Activated CD4-positive, alpha-beta T cell treated with anti-CD3 and anti-CD28 coated beads for 48 hours (primary cell): ENCODE data around the gene PAXIP1.
"Not testable (repeated sequence)": the region's sequence is repeated elsewhere in the genome, so short reads cannot be mapped to it uniquely, and the experiment has no call there.

Source experiments
- DNase-seq: peaks from one replicate; pipeline ENCODE4 v3.0.0-alpha.2; 2020

Gene PAXIP1, protein sequence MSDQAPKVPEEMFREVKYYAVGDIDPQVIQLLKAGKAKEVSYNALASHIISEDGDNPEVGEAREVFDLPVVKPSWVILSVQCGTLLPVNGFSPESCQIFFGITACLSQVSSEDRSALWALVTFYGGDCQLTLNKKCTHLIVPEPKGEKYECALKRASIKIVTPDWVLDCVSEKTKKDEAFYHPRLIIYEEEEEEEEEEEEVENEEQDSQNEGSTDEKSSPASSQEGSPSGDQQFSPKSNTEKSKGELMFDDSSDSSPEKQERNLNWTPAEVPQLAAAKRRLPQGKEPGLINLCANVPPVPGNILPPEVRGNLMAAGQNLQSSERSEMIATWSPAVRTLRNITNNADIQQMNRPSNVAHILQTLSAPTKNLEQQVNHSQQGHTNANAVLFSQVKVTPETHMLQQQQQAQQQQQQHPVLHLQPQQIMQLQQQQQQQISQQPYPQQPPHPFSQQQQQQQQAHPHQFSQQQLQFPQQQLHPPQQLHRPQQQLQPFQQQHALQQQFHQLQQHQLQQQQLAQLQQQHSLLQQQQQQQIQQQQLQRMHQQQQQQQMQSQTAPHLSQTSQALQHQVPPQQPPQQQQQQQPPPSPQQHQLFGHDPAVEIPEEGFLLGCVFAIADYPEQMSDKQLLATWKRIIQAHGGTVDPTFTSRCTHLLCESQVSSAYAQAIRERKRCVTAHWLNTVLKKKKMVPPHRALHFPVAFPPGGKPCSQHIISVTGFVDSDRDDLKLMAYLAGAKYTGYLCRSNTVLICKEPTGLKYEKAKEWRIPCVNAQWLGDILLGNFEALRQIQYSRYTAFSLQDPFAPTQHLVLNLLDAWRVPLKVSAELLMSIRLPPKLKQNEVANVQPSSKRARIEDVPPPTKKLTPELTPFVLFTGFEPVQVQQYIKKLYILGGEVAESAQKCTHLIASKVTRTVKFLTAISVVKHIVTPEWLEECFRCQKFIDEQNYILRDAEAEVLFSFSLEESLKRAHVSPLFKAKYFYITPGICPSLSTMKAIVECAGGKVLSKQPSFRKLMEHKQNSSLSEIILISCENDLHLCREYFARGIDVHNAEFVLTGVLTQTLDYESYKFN

DNA sequence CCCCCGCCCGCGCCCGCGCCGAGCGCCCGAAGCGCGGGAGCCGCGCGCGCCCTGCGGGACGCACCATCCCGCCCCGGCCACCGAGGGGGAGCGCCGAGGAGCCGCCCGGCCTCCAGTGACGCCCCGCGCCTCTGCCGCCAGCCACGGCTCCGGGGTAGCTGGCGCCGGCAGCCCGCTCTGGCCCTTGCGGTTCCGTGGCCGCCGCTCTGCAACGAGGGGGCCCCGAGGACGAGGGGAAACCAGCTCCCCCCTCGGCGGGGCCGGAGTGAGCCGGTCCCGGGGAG lies at the start of gene PAXIP1:
Gene PAXIP1 (minus strand): TSS at position 33 of the 284 bp plus-strand sequence. CDS start 195 bp downstream, outside the sequence.
- peak; percentile 59 for DNase-seq

DNA sequence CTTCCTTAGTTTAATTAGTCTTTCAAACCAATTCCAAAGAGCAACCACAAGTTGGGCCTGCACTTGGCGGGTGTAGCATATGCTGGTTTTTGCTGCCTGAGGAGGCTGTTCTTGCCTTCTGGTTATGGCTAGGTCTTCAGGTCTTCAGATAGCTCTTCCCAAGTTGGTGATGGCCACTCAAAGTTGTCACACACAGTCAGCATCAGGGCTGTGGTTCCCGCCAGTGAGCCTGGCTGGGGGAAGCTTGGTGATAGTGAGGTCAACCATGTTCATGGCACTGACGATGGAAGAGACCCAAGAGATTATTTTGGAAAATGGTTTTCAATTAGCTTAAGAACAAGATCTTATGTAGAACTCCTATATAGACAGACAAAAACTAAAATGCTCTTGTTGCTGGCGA lies 48.4 kb upstream of the PAXIP1 start:
- no peak for DNase-seq

DNA sequence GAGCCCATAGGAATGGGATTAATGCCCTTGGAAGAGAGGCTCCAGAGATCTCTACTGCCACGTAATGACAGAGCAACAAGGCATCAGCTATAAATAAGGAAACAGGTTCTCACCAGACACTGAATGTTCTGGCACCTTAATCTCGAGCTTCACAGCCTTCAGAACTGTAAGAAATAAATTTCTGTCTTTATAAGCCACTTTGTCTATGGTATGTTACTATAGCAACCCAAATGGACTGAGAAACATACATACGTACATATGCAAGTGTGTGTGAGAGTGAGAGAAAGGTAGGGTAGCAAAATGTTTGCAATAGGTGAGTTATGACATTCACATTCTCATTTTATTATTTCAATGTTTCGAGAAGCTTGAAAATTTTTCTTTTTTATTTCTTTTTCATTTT lies 45.1 kb upstream of the PAXIP1 start:
- no peak for DNase-seq

DNA sequence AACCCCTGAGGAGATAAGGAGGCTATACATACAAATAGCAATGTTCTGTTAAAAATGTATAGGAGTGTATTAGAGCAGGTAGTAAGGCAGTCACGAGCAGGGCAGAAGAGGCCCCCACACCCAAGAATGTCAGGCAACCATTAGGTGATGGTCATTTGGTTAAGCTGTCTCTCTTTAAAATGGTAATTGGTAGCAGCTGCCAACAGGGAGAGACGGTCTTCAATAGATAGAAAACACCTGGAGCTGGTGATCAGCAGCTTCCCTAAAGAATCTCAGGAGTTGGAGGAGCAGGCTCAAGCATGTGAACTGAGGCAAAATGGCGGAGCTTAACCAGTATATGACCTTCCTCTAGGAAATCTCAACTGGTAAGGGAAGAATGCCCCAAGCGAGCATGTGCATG lies 40.8 kb upstream of the PAXIP1 start:
- no peak for DNase-seq

DNA sequence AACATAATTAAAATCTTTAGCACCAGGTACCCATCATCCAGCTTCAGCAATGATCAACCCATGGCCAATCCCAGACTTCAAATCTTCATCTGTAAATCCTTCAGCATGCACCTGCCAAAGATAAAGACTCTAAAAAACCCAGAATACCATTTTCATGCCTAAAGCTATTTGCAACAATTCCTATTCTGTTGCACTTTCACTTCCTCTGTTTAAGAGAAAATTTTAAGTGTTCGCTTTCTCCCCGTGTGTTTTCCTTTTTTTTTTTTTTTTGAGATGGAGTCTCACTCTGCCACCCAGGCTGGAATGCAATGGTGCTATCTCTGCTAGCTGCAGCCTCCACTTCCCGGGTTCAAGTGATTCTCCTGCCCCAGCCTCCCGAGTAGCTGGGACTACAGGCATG lies 35.4 kb upstream of the PAXIP1 start:
- no peak for DNase-seq

DNA sequence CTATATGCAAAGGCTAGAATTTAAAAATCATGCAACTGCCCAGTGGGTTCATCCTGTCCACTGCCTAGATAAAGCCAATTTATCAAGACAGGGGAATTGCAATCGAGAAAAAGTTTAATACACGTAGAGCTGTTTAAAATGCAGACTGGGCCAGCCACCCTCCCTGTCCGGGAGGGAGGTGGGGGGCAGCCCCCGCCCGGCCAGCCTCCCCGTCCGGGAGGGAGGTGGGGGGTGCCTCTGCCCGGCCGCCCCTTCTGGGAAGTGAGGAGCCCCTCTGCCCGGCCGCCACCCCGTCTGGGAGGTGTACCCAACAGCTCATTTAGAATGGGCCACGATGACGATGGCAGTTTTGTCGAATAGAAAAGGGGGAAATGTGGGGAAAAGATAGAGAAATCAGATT lies 31.6 kb upstream of the PAXIP1 start:
- DNase-seq = not testable (repeated sequence)

DNA sequence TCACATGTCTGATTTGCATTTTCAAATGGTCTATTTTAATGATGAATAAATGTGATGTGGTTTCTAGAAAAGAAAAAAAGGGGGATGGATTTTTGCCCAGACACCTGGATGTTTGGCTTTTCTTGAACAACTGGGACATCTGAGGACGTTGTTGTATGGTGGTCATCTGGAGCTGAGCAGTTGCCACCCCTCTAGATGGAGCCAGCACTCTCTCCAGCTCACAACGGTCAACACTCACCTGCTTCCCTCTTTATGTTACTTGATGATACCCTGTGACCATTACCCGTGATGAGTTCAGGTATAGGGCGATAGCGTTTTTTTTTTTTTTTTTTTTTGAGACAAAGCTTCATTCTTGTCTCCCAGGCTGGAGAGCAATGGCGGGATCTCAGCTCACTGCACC lies 30.1 kb upstream of the PAXIP1 start:
- DNase-seq = no peak

DNA sequence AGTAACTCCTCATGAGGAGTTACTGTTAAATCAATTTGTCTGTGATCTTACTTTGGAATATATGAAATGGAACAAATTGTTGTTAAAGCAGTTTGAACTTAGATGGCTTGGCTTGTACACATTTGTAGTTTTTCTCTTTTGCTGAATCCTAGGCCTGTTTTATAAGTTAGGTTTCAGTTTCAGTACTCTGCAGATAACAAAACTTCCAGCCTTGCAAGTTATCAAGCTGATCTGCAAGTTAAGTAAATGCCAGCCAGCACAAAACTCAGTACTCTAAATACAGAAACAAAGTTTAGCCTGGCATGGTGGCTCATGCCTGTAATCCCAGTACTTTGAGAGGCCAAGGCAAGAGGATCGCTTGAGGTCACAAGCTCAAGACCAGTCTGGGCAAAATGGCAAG lies 25.0 kb upstream of the PAXIP1 start:
- no peak for DNase-seq

DNA sequence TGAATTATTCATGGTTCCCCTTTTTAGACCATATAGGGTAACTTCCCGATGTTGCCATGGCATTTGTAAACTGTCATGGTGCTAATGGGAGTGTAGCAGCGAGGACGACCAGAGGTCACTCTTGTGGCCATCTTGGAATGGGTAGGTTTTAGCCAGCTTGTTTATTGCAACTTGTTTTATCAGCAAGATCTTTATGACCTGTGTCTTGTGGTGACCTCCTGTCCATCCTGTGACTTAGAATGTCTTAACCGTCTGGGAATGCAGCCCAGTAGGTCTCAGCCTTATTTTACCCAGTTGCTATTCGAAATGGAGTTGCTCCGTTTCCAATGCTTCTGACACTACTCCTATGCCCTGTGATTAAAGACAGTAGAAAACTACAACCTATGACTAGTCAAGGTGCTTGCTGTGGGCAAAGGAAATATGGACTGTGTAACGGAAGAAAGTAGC lies 18.8 kb upstream of the PAXIP1 start:
- DNase-seq = no peak

DNA sequence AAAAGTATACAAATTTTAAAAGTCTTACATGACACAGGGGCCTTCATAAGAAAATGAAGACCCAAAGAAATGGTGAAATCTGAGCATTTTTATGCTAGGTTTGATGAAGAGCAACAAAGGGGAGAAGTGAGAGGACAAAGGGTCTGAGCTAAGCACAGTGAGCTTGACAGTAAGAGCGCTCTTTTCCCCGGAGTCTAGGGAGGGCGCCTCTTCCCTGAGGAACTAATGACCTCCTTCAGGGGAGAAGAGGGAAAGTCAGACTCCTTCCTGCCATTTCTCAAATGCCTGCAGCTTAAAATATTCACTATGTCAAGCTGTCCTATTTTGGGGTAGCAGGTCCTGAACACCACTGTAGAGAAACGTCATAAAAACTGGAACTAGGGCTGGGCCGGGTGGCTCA lies 18.1 kb upstream of the PAXIP1 start:
- DNase-seq = no peak

DNA sequence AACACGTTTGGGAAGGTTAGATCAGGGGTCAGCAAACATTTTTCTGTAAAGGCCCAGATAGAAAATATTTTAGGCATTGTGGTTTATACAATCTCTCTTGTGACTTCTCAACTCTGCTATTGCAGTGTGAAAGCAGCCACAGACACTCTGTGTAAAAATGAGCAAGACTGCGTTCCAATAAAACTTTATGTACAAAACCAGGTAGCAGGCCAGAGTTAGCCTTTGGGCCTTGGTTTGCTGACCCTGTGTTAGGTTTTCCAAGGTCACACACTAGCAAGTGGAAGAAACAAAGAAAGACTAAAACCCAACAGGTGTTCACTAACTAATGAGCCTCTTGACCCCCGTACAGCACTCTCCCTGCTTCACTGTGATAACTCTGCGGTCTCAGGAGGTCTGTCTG lies 14.9 kb upstream of the PAXIP1 start:
- DNase-seq = no peak

DNA sequence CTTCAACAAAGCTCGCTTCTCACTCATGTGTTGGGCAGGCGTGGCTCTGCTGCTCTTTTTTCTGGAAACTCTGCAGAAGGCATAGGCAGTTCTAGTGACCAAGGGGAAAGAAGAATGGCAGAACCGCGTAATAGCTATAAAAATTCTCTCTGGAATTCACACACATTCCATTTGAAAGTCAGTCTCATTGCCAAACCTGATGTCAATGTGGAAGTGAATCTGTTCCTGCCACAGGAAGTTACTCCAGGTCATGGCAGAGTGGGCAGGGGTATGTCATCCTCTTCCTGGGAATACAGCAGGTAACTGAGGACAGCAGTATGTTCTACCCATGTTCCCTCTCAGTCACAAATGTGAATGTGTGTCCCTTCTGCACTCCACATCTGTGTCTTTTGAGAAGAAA lies 8.2 kb upstream of the PAXIP1 start:
- DNase-seq = no peak

DNA sequence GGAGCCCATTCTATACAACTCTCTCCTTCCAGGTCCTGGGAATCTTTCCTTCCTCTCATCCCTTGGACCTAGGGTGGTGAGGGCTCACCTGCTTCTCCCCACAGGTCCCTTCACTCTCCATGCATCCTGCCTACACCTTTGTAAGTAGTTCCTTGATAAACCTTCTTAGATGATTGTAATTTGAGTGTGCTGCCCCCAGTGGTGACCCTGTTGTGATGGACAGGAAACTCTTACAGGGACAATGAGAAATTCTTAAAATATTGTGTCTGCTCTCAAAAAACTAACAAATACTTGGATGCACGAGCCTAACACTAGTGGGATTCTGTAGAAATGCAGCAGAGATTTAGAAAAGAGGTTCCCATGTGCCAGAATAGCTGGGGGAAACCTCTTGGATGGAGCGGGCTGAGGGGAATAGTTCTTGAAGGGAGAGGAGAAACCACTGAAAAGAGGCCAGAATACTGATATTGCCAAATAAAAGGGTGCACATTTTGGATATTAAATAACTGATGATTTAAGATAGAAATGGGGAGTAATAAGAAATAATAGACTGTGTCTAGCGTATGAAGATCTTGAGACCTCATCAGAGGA lies 6.7 kb upstream of the PAXIP1 start:
- peak; percentile 47 for DNase-seq

DNA sequence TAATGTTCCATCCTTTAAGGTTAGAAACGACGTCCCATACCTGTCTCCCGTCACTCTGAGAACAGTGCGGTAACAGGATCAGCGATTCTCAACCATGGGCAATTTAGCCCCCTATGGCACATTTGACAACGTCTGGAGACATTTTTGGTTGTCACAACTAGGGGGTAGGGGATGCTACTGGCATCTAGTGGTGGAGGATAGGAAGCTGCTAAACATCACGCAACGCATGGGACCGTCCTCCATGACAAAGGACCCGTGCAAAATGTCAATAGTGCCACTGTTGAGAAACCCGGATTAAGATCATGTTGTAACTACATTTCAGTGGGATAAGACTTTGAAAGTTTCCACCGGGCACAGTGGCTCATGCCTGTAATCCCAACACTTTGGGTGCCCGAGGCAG lies 5.0 kb upstream of the PAXIP1 start:
- DNase-seq = peak; percentile 37

DNA sequence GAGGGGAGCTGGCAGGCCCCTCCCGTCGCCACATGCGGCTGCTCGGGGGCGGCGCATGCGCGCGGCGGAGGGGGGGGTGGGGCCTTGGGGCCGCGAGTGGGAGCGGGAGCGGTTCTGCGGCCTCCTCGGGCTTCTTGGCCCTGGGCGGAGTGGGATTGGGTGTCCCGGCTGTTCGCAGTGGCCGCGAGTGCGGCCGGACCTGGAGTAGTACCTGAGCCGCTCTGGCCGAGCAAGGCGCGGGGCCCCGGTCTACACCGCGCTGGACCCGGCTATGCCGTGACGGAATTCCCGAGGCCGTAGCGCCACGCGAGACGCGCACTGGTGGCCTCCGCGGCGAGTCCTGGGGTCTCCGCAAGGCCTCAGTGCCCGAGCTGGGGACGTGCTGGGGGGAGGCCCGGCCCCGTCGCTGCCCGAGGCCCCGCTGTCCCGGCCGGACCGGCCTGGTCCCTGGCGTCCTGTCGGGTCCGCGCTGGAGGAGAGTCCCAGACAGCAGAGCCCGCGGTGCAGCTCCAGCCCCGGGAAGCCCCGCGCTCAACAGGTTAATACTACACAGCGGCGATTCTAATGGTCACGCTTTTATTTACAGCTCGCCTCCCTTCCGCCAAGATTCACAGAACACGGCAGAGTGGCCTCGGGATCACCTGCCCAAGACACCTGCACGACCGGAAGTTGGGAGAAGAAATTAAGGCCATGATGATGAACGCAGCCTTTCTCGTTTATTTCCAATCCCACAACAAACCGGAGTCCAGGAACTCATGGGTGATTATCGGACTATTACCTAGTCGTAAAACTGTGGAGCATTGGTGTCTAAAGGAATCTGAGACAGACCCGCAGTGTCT lies 671 bp upstream of the PAXIP1 start:
- DNase-seq = peak; percentile 85

DNA sequence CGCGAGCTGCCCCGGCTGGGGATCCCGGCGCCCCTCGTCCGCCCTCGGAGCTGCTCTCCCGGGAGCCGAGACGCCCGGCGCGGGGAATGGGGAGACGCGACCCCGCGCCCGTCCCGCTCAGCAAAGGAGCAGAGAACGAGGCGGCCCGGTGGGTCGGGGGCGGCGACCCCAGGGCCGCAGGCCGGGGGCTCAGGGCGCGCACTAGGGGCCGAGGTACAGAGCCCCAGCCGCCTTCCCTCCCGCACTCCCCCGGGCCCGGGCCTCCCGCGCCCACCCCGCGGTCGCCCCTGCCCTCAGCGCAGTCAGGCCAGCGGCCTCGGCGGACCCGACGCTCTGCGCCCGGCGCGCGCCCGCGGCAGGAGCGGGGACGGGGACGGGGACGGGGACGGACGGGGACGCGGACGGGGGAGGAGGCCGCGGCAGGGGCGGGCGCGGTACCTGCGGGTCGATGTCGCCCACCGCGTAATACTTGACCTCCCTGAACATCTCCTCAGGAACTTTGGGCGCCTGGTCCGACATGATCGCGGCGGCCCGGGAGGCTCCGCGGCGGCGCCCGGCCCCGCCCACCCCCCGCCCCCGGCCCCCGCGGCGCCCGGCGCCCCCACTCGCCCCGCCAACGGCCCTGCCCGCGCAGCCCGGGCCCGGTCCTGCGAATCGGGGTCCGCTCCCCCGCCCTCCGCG lies 373 bp downstream of the PAXIP1 start:
- peak; percentile 50 for DNase-seq

DNA sequence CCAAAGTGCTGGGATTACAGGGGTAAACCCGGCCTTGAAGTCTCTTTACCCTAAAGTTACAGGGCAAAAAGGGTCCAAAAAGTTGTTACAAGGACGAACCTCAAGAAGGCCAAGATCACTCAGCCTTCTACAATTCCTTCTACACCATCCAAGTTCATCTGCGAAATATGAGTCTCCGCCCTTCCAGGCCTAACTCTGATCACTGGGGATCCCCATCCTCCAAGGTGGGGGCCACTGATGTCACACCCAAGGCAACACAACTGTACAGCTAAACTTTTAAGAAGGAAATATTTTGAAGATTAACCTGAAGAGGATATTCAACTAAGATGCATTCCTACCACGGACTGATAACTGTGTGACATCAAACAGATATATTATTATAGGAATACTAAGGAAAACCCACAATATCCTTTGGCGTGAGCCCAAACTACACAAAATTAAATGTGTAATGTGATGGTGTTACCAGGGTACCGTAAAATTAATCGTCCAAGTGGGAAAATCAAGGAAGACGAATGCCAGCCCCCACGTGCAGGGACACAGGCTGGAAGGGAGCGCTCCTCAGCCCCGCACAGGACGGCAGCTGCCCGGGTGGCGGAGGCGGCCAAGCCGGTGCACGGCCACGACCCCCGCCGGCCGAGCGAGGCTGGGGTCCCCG lies 1.0 kb downstream of the PAXIP1 start:
- DNase-seq = peak; percentile 37

DNA sequence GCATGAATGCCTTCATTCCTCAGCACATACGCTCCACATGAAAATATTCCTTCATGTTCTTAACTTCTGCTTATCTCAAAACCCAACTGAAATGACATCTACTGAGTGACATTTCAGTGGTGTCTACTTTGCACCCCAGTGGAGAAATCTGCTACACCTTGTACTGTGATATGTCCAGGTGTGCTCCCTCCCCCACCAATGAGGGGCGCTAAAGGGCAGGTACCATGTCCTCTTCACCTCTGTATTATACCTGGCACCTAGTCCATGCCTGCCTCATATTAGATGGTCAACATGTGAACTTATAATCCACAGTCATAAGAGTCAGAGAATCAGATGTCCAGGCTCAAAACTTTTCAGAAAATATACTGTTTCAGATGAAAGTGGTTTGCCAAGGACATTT lies 2.1 kb downstream of the PAXIP1 start:
- peak; percentile 28 for DNase-seq

DNA sequence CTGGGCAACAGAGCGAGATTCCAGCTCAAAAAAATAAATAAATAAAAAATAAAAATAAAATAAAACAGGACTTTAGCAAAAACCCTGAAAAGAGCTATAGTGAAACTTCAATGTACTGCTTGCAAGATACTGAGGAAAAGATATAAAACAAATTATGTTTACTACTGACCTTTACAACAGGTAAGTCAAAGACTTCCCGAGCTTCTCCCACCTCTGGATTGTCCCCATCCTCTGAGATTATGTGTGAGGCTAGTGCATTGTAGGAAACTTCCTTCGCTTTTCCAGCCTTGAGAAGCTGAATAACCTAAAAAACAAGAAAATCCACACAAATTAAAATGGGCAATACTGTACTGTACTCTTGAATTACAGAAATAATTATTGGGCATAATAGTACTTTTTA lies 4.4 kb downstream of the PAXIP1 start:
- no peak for DNase-seq

DNA sequence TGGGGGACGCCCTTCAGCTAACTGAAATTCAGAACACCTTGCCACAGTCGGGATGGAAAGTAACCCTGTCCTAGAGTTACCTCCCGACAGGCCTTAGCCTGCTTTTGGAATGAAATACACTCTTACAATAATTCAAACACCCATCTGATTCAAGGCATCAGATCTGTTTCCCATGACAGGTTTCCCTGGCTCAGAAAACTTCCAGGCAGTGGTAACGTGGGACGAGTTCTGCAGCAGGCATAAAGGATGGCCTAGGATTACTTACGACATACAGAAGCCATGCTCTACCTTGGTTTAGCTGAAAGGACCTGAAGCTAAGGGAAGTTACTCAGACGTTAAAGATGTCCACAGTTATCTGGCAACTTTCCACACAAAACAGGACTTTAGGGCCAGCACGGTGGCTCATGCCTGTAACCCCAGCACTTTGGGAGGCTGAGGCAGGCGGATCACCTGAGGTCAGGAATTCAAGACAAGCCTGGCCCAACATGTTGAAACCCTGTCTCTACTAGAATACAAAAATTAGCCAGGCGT lies 5.0 kb downstream of the PAXIP1 start:
- no peak for DNase-seq

DNA sequence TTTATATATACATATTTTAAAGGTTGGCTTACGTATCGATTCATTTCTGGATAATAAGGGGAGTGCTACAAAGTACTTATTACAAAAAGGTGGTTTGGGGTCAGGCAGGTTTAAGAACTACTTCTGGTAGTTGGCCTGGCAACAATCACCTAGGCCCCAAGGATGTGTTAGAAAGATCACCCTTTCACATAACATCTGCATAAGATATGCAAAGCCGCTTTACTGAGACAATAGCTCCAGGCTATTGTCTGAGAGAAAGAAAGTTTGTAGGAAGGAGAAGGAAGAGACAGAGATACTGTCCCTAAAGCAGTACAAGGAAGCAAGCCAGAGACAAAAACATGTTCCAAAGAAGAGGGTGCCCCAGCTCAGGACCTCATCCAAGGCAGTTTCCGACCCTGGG lies 6.2 kb downstream of the PAXIP1 start:
- DNase-seq = no peak
